Effector memory CD8-positive, alpha-beta T cell (primary cell): Measurements from ENCODE around the gene MAP1A.
"Not testable (repeated sequence)": the region's sequence is repeated elsewhere in the genome, so short reads cannot be mapped to it uniquely, and the experiment has no call there.

Experiments
- ATAC-seq: fragments of 150-1000 bp; cut with Tn5 transposase; replicated peaks from 2 replicates; pipeline ENCODE4 v1.10.0; 2021; ENCODE audit warnings: mild to moderate bottlenecking, moderate library complexity
- DNase-seq, 3 experiments: peaks; one replicate each; pipeline ENCODE4 v3.0.0; 2021
- H3K27ac Mint-ChIP-seq, 2 donors: one replicate each; pipeline ENCODE4 v1.8.0; 2022; ENCODE audit warnings: mild to moderate bottlenecking in 2 of 2, mixed read lengths in 2 of 2, moderate library complexity in 2 of 2
- H3K27me3 Mint-ChIP-seq, 2 donors: one replicate each; pipeline ENCODE4 v1.8.0; 2022; ENCODE audit warnings: mixed read lengths in 2 of 2
- H3K36me3 Mint-ChIP-seq: one replicate; pipeline ENCODE4 v1.8.0; 2022; ENCODE audit warnings: mild to moderate bottlenecking, moderate library complexity, mixed read lengths; ENCODE audit not compliant: insufficient read depth
- H3K4me1 Mint-ChIP-seq, 2 donors: one replicate each; pipeline ENCODE4 v1.8.0; 2022; ENCODE audit warnings: low read depth in 2 of 2, mixed read lengths in 2 of 2
- H3K4me3 Mint-ChIP-seq, 2 donors: one replicate each; pipeline ENCODE4 v1.8.0; 2022; ENCODE audit warnings: mild to moderate bottlenecking in 2 of 2, mixed read lengths in 2 of 2, moderate library complexity in 2 of 2
- H3K9me3 Mint-ChIP-seq, 2 donors: one replicate each; pipeline ENCODE4 v1.8.0; 2022; ENCODE audit warnings: mixed read lengths in 2 of 2

MAP1A gene

DNA sequence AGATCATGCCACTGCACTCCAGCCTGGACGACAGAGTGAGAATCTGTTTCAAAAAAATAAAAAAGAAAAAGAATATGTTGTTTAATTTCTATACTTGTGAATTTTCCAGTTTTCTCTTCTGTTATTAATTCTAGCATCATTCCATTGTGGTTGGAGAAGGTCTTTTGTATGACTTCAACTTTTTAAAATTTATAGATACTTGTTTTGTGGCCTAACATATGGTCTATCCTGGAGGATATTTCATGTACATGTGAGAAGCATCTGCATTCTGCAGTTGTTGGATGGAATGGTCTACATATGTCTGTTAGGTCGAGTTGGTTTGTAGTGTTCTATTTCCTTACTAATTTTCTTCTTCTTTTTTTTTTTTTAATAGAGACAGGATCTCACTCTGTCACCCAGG lies 35.6 kb downstream of the MAP1A start:
- no peaks in the 10 kb centered on the region for H3K27me3 Mint-ChIP-seq

DNA sequence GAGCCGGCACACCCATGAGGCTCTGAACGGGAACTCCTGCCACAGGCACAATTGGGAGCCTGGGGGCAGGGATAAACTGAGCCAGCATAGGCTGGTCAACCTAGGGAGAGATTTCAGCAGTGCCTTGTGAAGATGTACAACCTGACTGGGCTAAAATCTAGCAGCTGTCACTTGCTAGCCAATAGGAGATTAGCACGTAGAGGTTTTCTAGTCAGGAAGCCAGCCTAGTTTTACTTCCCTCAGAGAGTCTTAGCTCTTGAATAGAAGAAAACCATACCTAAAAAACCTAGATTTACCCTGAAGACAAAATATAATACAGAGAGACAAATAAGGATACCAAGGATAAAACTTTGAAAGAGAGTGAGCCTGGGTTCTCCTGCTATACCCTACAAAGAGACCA lies 45.3 kb downstream of the MAP1A start:
- not testable (repeated sequence) for H3K27me3 Mint-ChIP-seq, H3K36me3 Mint-ChIP-seq, H3K4me3 Mint-ChIP-seq, H3K27ac Mint-ChIP-seq, ATAC-seq, H3K4me1 Mint-ChIP-seq, DNase-seq, H3K9me3 Mint-ChIP-seq

More for the DNA sequence above, 35.6 kb downstream of the MAP1A start:
- H3K36me3 Mint-ChIP-seq = peaks cover 18% of the 10 kb centered on the region
- ATAC-seq (no peak), DNase-seq (no peak)
- no peak overlapping the region for H3K27ac Mint-ChIP-seq
- no peaks in the 10 kb centered on the region for H3K9me3 Mint-ChIP-seq
- H3K4me1 Mint-ChIP-seq = no peaks in the 10 kb centered on the region
- H3K4me3 Mint-ChIP-seq = no peak overlapping the region

DNA sequence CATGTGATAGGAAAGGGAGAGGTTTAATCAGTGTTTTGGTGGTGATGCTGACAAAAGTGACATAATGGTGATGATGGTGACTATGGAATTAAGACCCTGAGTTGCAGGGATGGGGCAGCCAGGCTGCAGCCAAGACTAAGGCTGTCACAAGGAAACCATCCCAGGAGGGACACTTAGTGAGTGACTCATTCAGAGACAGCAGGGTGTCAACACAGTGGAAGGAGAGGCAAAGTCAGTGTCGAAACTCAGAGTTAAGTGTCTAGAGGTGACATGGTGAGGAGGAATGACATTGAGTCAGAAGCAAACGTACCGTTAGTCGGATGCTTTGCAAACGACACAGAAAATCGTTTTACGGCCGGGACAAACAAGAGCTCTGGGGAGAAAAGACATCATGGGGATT lies 46.4 kb downstream of the MAP1A start:
- not testable (repeated sequence) for H3K4me1 Mint-ChIP-seq, H3K36me3 Mint-ChIP-seq, ATAC-seq, H3K4me3 Mint-ChIP-seq, H3K27me3 Mint-ChIP-seq, H3K27ac Mint-ChIP-seq, DNase-seq, H3K9me3 Mint-ChIP-seq

DNA sequence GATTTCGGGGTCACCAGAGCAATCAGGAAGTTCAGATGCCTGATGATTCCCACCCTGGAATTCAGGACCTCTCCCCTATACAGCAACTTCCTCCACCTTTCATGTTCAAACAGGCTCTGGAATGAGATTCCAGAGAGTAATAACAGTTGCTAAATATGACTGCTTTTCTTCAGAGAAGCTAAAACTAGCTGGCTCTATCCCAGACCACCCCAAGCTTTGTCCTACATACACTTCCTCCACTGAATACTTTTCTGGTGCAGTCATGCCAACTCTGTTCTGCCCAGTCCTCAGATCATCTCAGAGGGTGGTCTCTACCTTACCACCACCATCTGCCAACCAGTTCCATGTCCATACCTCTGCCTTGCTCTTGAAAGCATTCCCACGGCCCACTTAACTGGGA lies 49.2 kb downstream of the MAP1A start:
- not testable (repeated sequence) for ATAC-seq, H3K9me3 Mint-ChIP-seq, H3K4me3 Mint-ChIP-seq, DNase-seq, H3K27me3 Mint-ChIP-seq, H3K4me1 Mint-ChIP-seq, H3K27ac Mint-ChIP-seq, H3K36me3 Mint-ChIP-seq

DNA sequence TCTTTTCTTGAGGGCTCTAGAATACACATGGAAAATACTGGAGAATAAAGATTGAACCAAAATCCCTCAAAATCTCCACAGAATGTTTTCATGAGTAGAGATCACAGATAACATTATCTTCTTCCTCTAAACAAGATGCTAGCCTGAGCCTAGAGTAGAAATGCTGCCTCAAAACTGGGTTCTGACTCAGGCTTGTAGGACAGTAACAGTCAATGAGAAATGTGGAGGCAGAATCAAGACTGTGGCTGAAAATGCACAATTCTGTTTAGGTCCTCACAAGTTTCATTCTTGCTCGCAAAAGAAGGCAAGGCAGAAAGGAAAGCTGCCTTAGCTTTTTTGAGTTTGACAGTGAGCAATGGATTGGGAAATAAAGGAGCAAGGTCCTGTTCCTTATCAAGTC lies 57.2 kb downstream of the MAP1A start:
- DNase-seq, H3K9me3 Mint-ChIP-seq, ATAC-seq, H3K4me1 Mint-ChIP-seq, H3K27me3 Mint-ChIP-seq, H3K4me3 Mint-ChIP-seq, H3K36me3 Mint-ChIP-seq, H3K27ac Mint-ChIP-seq: not testable (repeated sequence)
